Ovary (tissue), 3 donors: ENCODE measurements around the gene NSL1.

ENCODE experiments used
- EP300 ChIP-seq: sonication (generic); formaldehyde crosslinking; IDR thresholded peaks from one replicate; pipeline ENCODE4 v1.6.1; 2017; ENCODE audit warnings: antibody characterized with exemption
- POLR2A ChIP-seq: fragments of 450-650 bp; IDR thresholded peaks from one replicate; pipeline ENCODE4 v1.6.1; 2017; ENCODE audit warnings: antibody characterized with exemption, mild to moderate bottlenecking, moderate library complexity
- TF ChIP-seq, protein P1 (sequence below), 3 donors: fragments of 450-650 bp in 2 of 3; fragments of 200-600 bp in 1 of 3; IDR thresholded peaks; one replicate each; pipeline versions ENCODE4 v1.5.1 to v1.8.0; 2016 to 2022; ENCODE audit warnings: antibody characterized with exemption in 3 of 3, mild to moderate bottlenecking in 1 of 3
- donor health status: DM: no; HTN: no; CAD: no.

DNA sequence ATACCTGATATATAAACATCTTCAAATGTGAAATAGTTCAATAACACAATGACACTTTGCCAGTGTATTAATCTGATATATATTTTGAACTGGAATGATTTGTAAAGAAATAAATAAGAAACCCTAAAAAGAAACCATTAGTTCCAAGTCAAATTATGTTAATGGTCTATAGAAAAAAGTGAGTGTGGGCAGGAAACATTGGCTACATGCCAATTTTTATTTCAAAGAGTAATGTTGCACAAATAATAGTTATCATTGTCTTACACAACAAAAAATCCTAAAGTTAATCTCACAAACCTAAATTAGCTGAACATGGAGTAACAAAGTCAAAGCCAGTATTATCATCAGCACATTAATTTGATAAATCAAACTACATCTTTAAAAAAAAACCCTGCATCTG lies 54.0 kb downstream of the NSL1 start:
- TF ChIP-seq, protein P1, sequence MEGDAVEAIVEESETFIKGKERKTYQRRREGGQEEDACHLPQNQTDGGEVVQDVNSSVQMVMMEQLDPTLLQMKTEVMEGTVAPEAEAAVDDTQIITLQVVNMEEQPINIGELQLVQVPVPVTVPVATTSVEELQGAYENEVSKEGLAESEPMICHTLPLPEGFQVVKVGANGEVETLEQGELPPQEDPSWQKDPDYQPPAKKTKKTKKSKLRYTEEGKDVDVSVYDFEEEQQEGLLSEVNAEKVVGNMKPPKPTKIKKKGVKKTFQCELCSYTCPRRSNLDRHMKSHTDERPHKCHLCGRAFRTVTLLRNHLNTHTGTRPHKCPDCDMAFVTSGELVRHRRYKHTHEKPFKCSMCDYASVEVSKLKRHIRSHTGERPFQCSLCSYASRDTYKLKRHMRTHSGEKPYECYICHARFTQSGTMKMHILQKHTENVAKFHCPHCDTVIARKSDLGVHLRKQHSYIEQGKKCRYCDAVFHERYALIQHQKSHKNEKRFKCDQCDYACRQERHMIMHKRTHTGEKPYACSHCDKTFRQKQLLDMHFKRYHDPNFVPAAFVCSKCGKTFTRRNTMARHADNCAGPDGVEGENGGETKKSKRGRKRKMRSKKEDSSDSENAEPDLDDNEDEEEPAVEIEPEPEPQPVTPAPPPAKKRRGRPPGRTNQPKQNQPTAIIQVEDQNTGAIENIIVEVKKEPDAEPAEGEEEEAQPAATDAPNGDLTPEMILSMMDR (IDR thresholded peaks at IDR 0.05), result no peak
- TF ChIP-seq POLR2A (no peak), EP300 (no peak)
